HG02840 (cell line): Measurements from ENCODE around the gene PEAK1.
"Not testable (repeated sequence)": the region's sequence is repeated elsewhere in the genome, so short reads cannot be mapped to it uniquely, and the experiment has no call there.

ENCODE experiments used
- ATAC-seq: cut with Tn5 transposase; IDR thresholded peaks from one replicate; pipeline ENCODE4 v1.9.1; 2021; ENCODE audit warnings: mild to moderate bottlenecking, moderate library complexity, moderate number of reproducible peaks; ENCODE audit not compliant: unreplicated experiment, low FRiP score

Gene PEAK1

DNA sequence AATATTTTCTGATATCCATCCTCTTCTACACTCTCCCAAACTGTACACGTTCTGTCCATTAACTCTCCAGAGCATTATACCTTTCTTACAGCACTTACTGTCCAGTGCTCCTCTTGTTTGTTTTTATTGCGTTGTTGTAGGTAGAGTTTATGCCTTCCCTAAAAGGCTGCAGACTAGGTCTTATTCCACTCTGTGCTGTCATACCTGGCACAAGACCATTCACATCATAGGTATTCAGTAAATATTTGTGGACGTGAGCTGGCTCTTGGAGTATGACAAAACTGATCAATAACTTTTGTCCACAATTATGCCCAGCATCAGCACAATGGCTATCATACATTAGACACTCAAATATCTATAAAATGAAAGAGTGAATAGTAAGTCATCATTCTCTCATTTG, 5.2 kb upstream of the PEAK1 start:
- ATAC-seq = no peak

DNA sequence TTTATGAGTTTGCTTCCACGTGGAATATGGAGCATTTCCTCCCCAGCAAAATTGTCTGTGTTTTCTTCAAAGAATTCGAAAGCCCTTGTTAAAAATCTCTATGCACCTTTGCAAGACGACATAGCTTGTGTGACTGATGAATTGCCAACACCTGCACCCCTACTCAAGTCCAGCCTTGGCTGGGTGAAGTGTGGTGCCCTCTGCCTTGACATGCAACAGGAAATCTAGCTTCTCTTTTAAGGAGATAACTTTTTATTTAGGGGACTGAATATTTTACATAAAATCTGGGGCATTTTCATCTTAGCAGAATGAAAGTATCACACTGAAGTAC, 1.4 kb upstream of the PEAK1 start:
- ATAC-seq = no peak

DNA sequence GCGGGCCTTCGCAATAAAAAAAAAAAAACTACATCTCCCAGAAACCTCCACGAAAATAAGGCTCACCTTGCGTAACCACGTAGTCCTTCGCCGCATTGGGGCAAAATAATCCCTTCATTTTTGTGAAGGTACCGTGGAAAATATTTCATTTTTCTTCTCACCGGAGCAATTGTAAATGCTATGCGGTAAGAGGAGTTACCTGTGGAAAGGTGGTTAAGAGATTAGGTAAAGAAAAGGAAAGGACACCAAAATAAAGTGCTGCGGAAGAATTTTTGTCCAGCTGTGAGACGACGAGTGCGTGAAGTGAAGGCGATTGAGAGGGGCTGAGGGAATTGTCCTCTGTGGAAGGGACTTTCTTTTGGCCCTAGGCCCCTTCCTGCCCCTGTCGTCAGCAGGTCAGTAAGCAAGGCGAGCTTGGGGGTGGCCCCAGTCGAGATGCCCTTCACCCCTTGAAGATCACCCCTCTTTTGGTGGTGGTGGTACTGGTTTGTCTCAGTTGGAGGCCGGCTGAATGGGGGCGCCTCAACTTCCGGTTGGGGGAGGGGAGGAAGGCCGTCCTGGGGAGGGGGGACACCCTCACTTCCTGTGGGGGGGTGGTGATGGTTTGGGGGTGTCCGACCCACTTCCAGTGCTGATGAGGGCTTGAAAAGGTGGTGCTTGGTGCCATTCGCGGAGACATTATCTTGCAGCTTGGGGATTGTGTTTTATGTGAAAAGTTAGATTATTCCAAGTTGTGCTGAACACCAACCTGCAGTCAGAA, 886 bp upstream of the PEAK1 start, which contains the start of gene HMG20A:
Gene HMG20A (plus strand): TSS at position 279 of the 760 bp plus-strand sequence. CDS start 37,520 bp downstream, outside the sequence.
- ATAC-seq = peak; percentile 44

DNA sequence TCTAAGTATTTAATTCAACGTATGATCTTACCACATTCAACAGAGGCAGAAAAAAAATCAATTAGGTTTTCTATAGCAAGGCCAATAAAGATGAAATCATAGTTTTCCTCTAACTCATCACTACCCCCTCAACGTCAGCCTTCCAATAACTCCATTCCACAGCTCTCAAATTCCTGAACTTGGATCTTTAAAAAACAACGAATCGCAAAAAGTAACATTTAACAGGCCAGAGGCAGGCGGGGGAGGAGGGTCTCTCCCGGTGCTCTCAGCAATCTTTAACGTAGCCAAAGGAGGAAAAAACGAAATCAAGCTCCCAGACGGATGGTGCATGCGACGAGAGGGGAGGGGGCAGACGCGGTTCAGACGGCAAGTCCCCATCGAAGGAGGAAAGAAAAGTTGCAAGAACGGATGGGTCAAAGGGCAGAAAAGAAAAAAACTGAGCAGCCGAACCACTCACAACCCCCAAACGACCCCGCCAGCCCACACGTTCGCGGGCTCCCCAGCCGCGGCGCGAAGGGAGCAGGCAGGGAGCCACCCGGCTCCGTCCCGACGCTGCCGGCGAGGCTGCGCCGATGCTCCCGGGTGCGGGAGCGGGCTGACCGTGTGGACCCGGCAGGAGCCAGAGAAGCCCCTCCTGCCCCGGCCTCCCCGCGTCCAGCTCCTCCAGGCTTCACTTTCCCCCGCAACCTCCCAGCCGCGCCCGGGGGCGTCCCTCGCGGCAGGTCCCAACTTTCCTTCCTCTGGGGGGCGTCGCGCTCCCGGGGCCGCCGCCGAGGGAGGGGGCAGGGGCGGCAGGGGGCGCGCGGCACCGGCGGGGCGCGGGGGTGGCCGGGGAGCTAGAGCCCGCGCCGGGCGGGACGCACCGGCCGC, 703 bp downstream of the PEAK1 start:
- peak; percentile 33 for ATAC-seq

DNA sequence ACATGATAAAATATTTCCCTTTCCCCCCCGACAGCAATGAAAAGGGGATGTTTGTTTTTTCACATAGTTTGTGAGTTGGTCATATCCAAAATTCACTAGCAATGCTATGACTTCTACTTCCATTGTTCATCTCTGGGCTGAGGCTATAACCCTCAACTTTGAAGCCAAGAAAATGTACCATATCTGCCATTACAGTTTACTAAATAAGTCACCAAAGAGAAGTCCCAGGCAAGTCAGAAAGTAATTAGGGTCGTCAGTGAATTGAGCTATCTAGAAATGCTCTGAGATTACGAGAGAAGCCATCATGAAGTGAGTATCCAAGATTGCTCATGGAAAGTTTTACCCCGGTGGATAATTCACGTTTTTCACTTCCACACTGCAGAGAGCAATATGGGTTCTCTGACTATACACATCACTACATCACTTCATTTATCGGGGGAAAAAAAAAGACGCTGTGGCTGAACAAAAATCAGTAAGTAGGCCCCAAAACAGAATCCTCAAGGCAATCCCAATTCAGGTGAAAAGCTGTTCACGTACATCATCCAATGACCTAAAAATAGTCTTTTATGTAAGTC, 1.4 kb downstream of the PEAK1 start:
- ATAC-seq = no peak

DNA sequence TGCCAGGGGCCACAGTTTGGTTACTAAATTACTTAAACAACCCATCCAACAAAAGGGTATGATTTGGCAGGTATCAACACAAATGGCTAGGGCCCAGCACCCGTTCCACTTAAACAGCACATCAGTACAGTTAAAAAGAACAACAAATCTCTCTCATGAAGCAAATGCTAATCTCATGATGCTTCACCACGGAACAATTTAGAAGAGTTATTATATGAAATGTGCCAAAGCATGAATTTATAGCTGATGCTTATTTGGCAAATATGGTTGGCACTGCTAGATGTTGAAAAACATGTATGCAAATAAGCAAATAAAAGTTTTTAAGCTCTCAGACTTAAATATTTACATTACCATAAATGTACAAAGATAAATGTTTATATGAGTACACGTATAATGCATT, 2.3 kb downstream of the PEAK1 start:
- no peak for ATAC-seq

DNA sequence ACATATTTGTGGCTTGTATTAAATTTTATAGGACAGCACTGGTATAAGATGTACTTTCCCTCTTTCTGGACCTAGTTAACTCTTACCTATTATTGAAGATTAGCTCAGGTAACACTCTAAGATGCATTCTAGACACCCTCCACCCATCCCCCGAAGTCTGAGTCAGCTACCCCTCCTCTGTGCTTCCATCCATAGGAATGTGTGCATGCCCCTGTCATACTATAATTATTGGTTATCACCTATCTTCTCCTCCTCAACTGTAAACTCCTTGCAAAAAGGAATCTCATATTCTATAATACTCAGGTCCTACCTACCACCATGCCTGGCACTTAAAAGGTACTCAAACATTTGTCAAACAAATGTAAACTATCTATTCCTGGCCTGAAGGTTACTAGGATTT, 3.0 kb downstream of the PEAK1 start:
- ATAC-seq = no peak

DNA sequence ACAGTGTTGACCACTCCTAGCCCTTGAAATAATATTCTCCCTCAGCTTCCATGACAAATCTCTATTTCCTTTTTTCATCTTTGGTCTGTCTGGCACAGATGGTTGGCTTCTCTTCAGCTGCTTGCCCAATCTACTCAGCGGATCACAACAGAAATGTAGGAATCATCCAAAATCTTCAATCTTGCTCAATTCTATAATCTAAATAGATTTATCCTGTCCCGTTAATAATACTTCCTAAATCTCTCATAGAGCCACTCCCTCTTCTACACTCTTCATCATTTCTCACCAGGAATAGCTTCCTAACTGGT, 3.8 kb downstream of the PEAK1 start:
- no peak for ATAC-seq

DNA sequence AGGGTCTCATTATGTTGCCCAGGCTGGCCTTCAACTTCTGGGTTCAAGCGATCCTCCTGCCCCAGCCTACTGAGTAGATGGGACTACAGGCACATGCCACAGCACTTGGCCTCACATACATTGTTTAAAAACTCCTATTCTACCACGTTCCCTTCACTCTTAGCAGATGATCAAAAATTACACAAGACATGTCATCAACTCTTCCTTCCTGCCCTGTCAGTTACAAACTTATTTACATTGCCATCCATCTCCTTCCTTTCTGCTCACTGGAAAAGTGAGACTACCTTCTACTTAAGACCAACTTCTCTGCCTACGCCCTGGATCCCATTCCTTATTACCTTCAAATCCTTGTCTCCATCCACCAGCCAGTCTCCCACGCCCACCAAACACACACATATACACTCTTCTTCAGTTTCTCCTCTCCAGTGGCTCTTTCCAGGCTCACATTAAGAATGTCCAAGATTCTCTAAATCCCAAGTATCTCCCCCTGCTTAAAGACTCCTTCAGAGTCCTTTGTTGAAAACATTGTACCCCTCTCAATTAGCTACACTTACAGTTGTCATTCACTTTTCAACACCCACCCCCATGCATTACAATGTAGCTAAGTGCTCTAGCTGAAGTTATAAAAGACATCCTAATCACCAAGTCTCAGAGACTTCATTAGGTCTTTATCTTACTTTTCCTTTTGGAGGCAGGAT, 4.3 kb downstream of the PEAK1 start:
- no peak for ATAC-seq

DNA sequence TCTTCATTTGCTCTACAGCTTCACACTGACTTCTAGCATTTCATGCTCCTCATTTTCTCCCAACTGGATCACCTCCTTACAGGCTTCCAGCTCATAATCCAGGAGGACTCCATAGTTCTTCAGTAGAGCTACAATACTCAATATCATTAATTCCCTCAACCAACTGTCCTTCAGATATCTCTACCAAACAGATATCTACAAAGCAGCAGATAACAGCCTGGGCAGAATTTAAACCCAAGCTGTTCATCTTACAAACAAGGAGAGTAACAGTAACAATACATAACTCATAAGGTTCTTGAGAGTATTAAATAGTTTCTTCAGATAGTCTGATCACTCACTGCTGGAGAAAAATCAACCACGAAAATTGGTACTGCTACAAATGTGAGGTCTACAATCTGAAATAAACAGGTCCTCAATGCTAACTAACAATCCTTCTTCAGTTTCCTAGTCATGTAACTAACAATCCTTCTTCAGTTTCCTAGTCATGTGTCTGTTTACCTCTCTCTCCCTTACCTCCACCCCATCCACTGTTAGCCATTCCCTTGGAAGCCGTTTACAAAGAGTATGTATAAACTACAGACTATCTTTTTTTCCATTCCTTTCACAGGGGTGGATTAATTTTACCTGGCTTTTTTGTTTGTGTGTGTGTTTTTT, 5.0 kb downstream of the PEAK1 start:
- no peak for ATAC-seq

DNA sequence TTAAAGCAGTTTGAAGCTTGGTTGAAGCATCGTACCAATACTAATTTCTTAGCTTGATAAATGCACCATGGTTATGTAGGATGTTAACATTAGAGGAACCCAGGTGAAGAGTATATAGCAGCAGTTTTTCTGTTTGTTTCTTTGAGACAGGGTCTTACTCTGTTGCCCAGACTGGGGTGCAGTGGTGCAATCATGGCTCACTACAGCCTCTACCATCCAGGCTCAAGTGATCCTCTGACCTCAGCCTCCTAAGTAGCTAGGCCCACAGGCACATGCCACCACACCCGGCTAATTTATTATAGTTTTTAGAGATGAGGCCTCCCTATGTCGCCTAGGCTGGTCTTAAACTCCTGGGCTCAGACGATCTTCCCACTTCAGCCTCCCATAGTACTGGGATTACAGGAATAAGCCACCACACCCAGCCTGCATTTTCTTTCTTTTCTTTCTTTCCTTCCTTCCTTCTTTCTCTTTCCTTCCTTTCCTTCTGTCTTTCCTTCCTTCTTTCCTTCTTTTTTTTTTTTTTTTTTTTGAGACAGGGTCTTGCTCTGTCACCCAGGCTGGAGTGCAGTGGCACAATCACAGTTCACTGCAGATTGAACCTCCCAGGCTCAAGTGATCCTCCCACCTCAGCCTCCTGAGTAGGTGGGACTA, 6.1 kb downstream of the PEAK1 start:
- no peak for ATAC-seq

DNA sequence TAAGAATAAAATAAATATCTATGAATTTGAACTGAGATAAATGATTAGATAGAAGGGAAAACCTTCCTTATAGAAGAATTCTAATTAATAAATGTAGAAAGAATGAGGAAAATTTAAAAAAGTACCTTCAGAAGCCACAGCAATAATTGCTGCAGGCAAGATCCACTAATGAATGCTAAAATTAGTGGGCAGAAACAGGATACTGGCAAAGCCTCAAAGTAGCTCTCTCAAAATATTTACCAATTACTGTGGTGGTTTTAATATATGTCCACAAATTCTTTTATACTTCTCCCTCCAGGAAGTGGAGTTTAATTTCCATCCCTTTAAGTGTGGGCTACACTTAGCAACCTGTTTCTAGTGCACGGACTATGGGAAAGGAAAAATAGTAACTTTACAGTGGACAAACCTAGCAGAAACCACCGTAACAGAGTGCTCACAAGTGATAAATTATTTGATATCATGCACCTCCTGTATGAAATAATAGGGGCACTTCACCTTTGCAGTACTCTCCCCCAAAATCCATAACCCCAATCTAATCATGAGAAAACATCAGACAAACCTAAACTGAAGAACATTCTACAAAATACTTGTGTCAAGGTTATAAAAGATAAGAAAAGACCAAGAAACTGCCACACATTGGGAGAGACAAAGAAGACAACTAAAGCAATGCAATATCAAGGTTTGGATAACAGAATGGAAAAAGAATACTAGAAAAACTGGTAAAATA, 6.8 kb downstream of the PEAK1 start:
- ATAC-seq = no peak

DNA sequence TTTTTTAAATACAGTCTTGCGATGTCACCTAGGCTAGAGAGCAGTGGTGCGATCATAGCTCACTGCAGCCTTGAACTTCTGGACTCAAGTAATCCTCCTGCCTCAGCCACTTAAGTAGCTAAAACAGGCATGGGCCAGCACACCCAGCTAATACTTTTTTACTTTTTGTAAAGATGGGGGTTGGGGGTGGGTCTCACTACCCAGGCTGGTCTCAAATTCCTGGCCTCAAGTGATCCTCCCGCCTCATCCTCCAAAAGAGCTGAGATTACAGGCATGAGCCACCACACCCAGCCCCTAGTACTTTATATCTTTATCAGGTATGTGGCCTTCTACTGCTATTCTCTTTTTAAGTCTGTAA, 8.3 kb downstream of the PEAK1 start:
- no peak for ATAC-seq

DNA sequence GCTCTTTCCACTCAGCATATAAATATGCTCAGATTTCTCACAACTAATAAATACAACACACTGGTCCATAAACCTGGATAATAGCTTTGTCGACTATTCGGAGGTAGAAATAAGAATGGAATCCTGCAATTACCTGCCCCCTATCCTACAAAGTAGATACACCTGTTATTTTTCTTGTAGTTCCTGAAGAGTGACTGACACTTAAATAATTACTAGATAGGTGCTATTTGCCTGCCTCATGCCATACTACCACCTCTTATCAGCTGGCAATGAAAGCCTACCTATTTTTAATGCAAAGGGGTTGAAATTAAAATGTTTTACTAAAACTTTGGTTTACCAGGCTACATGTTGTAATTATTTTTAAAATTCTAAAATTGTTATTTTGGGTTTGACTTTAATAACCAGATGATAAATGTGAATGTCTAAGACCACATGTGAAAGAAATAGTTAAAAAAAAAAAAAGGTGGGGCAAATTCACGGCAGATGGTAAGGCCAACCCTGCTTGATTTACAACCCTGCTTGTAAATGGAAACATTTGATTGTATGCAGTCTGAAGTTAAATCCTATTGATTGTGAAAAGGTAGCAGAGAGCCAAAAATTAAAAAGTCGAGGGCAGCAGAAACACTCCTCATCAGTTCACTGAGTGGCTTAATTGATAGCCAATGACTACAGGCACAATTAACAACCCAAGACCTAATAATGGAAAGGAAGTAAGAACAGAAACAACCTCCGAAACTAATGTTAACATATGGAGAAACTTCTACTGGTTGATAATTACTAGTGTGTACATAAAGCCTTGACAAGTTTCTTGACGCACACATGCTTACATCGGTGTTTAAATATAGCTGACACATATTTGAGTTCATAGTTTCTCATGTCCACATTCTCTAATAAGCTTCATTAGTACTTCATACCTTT, 8.9 kb downstream of the PEAK1 start:
- ATAC-seq = no peak

DNA sequence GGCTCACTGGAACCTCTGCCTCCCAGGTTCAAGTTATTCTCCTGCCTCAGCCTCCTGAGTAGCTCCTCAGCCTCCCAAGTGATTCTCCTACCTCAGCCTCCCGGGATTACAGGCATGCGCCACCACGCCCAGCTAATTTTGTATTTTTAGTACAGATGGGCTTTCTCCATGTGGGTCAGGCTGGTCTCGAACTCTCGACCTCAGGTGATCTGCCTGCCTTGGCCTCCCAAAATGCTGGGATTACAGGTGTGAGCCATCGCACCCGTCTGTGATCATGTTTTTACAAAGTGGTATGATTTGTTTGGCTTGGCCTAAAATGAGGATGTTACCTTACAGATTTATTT, 9.8 kb downstream of the PEAK1 start:
- ATAC-seq = not testable (repeated sequence)

DNA sequence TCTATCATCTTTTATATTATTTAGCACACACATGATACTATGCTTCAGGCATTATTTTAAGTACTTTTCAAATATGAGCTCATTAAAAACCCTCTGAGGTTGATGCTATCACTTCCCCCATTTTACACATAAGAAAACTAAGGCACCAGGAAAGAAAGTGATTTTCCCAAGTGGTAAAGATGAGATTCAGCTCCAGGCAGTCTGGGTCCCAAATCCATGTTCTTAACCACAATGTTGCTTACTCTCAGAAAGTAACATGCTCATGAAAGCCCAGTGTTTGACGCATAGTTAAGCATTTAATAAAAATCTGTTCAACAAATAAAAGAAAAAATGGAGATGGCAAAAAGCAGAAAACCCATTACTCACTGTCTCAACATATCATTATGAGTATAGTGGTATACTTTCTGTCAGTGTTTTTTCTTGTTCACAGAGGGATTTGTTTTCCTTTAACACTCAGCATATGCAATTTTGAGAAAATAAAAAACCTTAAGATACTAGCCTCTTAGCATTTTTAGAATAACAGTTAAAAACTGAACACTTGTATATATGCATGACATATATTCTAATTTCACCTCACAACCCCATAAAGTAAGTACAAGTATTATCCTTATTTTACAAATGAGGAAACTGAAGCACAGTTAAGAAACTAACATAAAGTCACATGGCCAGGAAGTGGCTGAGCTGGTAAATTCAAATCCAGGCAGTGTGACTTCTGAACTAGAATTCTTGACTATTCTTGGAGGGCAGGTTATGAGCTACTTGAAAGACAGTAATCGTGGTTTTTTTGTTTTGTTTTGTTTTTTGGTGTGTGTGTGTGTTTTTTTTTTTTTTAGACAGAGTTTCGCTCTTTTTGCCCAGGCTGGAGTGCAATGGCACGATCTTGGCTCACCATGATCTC, 10.4 kb downstream of the PEAK1 start:
- ATAC-seq = no peak

DNA sequence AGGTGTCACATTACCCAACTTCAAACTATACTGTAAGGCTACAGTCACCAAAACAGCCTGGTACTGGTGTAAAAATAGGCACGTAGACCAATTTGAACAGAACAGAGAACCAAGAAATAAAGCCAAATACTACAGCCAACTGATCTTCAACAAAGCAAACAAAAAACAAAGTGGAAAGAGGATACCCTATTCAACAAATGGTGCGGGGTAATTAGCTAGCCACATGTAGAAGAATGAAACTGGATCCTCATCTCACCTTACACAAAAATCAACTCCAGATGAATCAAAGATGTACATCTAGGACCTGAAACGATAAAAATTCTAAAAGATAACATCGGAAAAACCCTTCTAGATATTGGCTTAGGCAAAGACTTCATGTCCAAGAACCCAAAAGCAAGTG, 13.1 kb downstream of the PEAK1 start:
- no peak for ATAC-seq
